Left lung (tissue), 10 donors: ENCODE data around the gene TET2. TPM values are rescaled to one million over a fixed set of nuclear protein-coding genes. Genes with fewer than 3 reads are reported as not detected.

Experiments
- ATAC-seq: fragments of 200-7000 bp; cut with Tn5 transposase; one replicate; pipeline ENCODE4 v1.9.1; 2020; ENCODE audit warnings: moderate library complexity
- DNase-seq, 4 donors: peaks; one replicate each; pipeline ENCODE4 v3.0.0-alpha.2; 2013 to 2020
- H3K27ac ChIP-seq, 2 donors: fragments of 200-600 bp; sonication (generic) in 1 of 2; one replicate each; pipeline versions ENCODE4 v1.5.0 to v1.8.0; 2020 to 2021
- H3K27me3 ChIP-seq, 2 donors: fragments of 200-600 bp; sonication (generic) in 1 of 2; one replicate each; pipeline versions ENCODE4 v1.5.0 to v1.8.0; 2020 to 2021
- H3K36me3 ChIP-seq, 2 donors: fragments of 200-600 bp; sonication (generic) in 1 of 2; one replicate each; pipeline versions ENCODE4 v1.5.0 to v1.8.0; 2020 to 2021
- H3K4me1 ChIP-seq, 2 donors: fragments of 200-600 bp; one replicate each; pipeline ENCODE4 v1.8.0; 2021
- H3K4me3 ChIP-seq, 2 donors: fragments of 200-600 bp; sonication (generic) in 1 of 2; one replicate each; pipeline versions ENCODE4 v1.5.0 to v1.8.0; 2020 to 2021; ENCODE audit warnings: mild to moderate bottlenecking in 1 of 2
- H3K9me3 ChIP-seq, 2 donors: fragments of 200-600 bp; sonication (generic) in 1 of 2; one replicate each; pipeline versions ENCODE4 v1.5.0 to v1.8.0; 2020 to 2021
- CTCF ChIP-seq, 2 donors: fragments of 200-600 bp; sonication (generic) in 1 of 2; IDR thresholded peaks; one replicate each; pipeline versions ENCODE4 v1.5.0 to v1.8.0; 2021; ENCODE audit warnings: antibody characterized with exemption in 2 of 2
- intact Hi-C, 2 donors: fragments of 100-400 bp; cut with DNase I; formaldehyde crosslinking; loops; one replicate each; pipeline versions ENCODE4 v1.11.2 to v1.14.2; 2022
- polyA plus RNA-seq, 6 donors: library from polyadenylated mRNA; unstranded; fragments of 120-200 nt; gene quantifications; one replicate each; pipeline ENCODE4 v1.2.1, GENCODE V29; 2013; ENCODE audit not compliant: insufficient read length in 6 of 6
- total RNA-seq, 2 donors: library from RNA; stranded (reverse); fragmentation: NEBNext Ultra II Directional; extraction: Animal tissue kit (Norgen Biotek cat#: 25700); gene quantifications; one replicate each; pipeline ENCODE4 v1.2.1, GENCODE V29; 2021
- donor health status: DM: no; HTN: yes; CAD: no.
- donor health status: DM: no; HTN: no; CAD: no.

TET2 gene
- total and polyA plus RNA-seq, 8 donors, result 19.1 to 48.4 (median 41.5) TPM

DNA sequence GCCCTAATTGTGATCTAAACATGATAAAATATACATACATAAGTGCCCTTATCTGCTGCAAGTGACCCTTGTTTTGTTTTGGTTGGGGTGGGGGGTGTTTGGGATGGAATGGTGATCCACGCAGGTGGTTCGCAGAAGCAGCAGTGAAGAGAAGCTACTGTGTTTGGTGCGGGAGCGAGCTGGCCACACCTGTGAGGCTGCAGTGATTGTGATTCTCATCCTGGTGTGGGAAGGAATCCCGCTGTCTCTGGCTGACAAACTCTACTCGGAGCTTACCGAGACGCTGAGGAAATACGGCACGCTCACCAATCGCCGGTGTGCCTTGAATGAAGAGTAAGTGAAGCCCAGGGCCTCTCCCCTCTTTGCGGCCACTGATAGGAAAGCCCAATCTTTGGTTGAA is 96.8 kb downstream of the TET2 start:
- Histone ChIP-seq H3K36me3 (peaks cover 0 to 42% of the 10 kb centered on the region in 2 donors), H3K27ac (no peak overlapping the region), H3K9me3 (no peaks in the 10 kb centered on the region), H3K27me3 (no peaks in the 10 kb centered on the region), H3K4me3 (no peak overlapping the region), H3K4me1 (no peaks in the 10 kb centered on the region)
- no peak for TF ChIP-seq CTCF (IDR thresholded peaks at IDR 0.05)
- ATAC-seq, result no peak
- intact Hi-C loops, result no loop called here
- DNase-seq, result peak in 1 of 4 donors; percentile 34

- H3K27ac ChIP-seq, result no peak overlapping the region
- H3K4me3 ChIP-seq, result no peak overlapping the region
- intact Hi-C loops, result no loop called here
- H3K4me1 ChIP-seq, result no peaks in the 10 kb centered on the region
- no peaks in the 10 kb centered on the region for H3K27me3 ChIP-seq
- peak; percentile 34 for ATAC-seq
- DNase-seq, result peak in 1 of 4 donors; percentile 4
- no peak for TF ChIP-seq CTCF (IDR thresholded peaks at IDR 0.05)
- peaks cover 0 to 40% of the 10 kb centered on the region in 2 donors for H3K36me3 ChIP-seq
- H3K9me3 ChIP-seq, result no peaks in the 10 kb centered on the region
Observed at GRCh38 chr4:105246712-105247111, 100.0 kb downstream of the TET2 start.

GRCh38 chr4:105248613-105249012 is 101.9 kb downstream of the TET2 start:
- Histone ChIP-seq H3K36me3 (peaks cover 0 to 48% of the 10 kb centered on the region in 2 donors), H3K4me1 (no peaks in the 10 kb centered on the region), H3K27ac (no peak overlapping the region), H3K27me3 (no peaks in the 10 kb centered on the region), H3K9me3 (peaks cover 0 to 6% of the 10 kb centered on the region in 2 donors), H3K4me3 (no peak overlapping the region)
- no peak for TF ChIP-seq CTCF (IDR thresholded peaks at IDR 0.05)
- ATAC-seq (no peak), DNase-seq (no peak)
- intact Hi-C loops, result no loop called here

DNA sequence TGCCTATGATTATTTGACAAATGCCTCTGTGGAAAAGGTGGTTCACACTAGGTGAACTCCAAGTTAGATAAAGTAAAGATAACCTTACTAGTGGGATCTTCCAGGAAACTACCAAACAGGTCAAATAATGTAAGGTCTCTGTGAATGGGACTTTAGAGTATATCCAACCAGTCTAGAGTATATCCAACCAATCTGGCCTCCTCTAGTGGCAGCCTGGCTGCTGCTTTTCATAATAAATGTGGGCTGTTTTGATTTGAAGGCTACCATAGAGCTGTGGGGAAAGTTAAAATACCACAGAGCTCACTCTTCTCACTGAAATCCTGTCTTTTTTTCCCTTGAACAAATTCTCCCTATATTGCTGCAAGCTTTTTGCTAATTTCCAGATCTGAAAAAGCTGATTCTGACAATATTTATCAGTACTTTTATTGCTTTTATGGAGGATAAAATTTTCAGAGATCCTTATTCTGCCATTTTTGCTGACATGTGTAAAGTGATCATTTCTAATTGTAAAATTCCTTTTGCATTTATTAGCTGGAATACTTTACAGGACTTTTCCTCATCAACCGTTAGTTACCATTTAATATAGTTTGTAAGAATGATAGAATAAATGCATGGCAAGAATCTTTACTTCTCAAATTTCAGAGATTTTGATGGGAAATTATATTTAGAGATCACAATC is 111.3 kb downstream of the TET2 start:
- intact Hi-C loops, result no loop called here
- no peak overlapping the region for H3K4me3 ChIP-seq
- H3K4me1 ChIP-seq, result no peaks in the 10 kb centered on the region
- TF ChIP-seq CTCF (IDR thresholded peaks at IDR 0.05), result no peak
- DNase-seq (no peak), ATAC-seq (no peak)
- H3K27ac ChIP-seq, result no peak overlapping the region
- H3K36me3 ChIP-seq, result peaks cover 0 to 61% of the 10 kb centered on the region in 2 donors
- peaks cover 0 to 20% of the 10 kb centered on the region in 2 donors for H3K9me3 ChIP-seq
- H3K27me3 ChIP-seq, result no peaks in the 10 kb centered on the region

GRCh38 chr4:105265689-105266088 is 119.0 kb downstream of the TET2 start:
- no peak for TF ChIP-seq CTCF (IDR thresholded peaks at IDR 0.05)
- no peaks in the 10 kb centered on the region for H3K4me1 ChIP-seq
- ATAC-seq (no peak), DNase-seq (no peak)
- H3K27me3 ChIP-seq, result no peaks in the 10 kb centered on the region
- intact Hi-C loops, result no loop called here
- H3K4me3 ChIP-seq, result no peak overlapping the region
- peaks cover 0 to 46% of the 10 kb centered on the region in 2 donors for H3K36me3 ChIP-seq
- no peaks in the 10 kb centered on the region for H3K9me3 ChIP-seq
- H3K27ac ChIP-seq, result no peak overlapping the region
